AG04449 (cell line): ENCODE data around the gene SMTNL1.

Experiments used
- CTCF ChIA-PET: fragments of 350-600 bp; formaldehyde crosslinking; extraction: SDS; loops from one replicate; lab custom pipeline; 2021; ENCODE audit warnings: antibody characterized with exemption; lab: Yijun Ruan, JAX
- POLR2A ChIA-PET: fragments of 400-600, 350-600 bp; formaldehyde crosslinking; extraction: SDS; loops from one replicate; lab custom pipeline; 2020; ENCODE audit warnings: antibody characterized with exemption, inconsistent platforms; lab: Yijun Ruan, JAX
- DNase-seq: peaks from one replicate; pipeline ENCODE4 v3.0.0-alpha.2; 2010; ENCODE audit warnings: low read depth, low spot score
- H3K4me3 ChIP-seq: 2 replicates; pipeline ENCODE4 v1.5.1; 2011; ENCODE audit warnings: low read depth, mild to moderate bottlenecking, control low read depth, low read length
- CTCF ChIP-seq: IDR thresholded peaks from one replicate; pipeline ENCODE4 v1.5.1; 2011; ENCODE audit warnings: mild to moderate bottlenecking, moderate library complexity, low read length, control low read depth, inconsistent platforms; ENCODE audit not compliant: insufficient read depth; ENCODE audit errors: missing control alignments

The SMTNL1 gene

DNA sequence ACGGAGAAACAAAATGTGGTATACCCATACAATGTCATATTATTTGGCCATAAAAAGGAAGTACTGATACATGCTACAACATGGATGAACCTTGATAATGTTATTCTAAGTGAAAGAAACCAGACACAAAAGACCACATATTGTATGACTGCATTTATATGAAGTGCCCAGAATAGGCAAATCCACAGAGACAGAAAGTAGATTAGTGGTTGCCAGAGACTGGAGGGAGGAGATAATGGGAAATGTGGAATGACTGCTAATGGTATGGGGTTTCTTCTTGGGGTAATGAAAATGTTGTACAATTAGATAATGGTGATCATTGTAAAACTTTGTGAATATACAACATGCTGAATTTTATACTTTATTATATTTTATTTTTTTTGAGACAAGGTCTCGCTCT, 16.3 kb upstream of the SMTNL1 start:
- POLR2A ChIA-PET, result interaction anchor here (0.7 kb wide), 1 partner anchor 28 kb away, joined by 4 read pairs; no protein-coding TSS in a partner anchor
- CTCF ChIA-PET, result interaction anchor here (1.0 to 18.1 kb wide), 5 partner anchors 8 to 64 kb away, joined by 3 to 421 read pairs (median 8); no protein-coding TSS in a partner anchor
- DNase-seq, result no peak
- TF ChIP-seq CTCF, result no peak
- H3K4me3 ChIP-seq, result no peak overlapping the region

DNA sequence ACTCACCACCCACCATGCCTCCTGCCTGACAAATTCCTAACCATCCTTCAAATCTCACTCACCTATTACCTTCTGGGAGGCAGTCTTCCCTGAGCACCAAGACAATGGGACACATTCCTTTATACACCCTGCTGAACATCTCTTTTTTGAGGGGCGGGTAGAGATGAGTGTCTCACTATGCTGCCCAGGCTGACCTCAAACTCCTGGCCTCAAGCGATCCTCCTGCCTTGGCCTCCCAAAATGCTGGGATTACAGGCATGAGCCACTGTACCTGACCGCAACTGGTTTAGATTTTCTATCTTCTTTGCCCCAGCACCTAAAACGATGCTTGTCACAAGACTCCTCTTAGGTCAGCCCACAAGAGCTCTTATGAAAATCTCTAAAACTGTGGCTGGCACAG, 14.0 kb upstream of the SMTNL1 start:
- no peak for TF ChIP-seq CTCF
- H3K4me3 ChIP-seq, result no peak overlapping the region
- ChIA-PET CTCF (interaction anchor here (0.5 to 18.1 kb wide), 8 partner anchors 9 to 185 kb away, joined by 3 to 421 read pairs (median 34); partner anchors contain the start of genes P2RX3, RTN4RL2 and SLC43A1), POLR2A (no interaction called here)
- no peak for DNase-seq

DNA sequence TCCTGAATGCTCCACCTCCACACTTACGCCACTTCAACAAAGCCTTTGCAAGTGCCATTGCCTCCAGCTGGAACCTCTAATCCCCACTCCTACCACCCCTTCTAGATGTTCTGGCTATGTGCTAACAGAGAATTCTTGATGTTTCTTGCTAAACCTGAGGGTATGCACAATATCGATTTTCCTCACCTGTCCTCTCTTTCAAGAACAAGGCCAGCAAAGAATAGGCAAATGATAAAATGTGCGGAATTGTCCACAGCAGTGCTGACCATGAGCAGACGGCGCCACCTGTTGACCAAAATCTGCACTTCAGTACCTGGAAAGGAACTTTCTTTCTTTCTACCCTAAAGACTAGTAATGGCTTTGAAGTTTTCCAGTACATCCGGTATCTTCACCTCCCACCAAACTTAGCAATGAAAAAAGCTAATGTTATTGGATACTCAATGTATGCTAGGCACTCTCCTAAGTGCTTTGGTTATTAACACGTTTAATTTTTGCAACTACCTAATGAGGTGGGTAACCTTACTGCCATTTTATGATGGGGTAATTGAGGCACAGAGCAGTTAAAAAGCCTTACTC, 10.3 kb upstream of the SMTNL1 start:
- DNase-seq, result no peak
- POLR2A ChIA-PET, result no interaction called here
- no peak overlapping the region for H3K4me3 ChIP-seq
- TF ChIP-seq CTCF, result peak; percentile 87
- CTCF ChIA-PET, result interaction anchor here (0.6 to 18.1 kb wide), 53 partner anchors 9 to 1050 kb away, joined by 3 to 421 read pairs (median 5); partner anchors contain the start of genes P2RX3, RTN4RL2, SLC43A1 and SMTNL1

DNA sequence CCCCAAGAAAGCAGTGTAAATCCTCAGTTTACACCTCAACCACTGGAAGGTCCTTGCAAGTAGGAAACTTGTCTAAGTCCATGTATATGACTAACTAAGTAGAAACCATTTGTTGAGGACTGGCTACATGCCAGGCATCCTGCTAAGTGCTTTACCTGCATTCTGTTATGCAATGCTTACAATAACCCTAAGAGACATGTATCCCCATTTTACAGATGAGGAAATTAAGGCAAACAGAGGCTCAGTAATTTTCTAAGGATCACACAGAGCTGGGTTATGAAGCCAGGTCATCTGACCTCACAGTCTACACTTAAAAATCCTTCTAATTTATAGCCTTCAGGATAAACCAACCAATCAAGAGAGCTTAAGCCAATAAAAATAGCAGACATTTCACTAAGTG, 8.4 kb upstream of the SMTNL1 start:
- TF ChIP-seq CTCF, result no peak
- CTCF ChIA-PET, result interaction anchor here (1.0 to 18.1 kb wide), 11 partner anchors 9 to 186 kb away, joined by 3 to 421 read pairs (median 60); partner anchors contain the start of genes RTN4RL2 and SLC43A1
- POLR2A ChIA-PET, result interaction anchor here (1.5 kb wide), 1 partner anchor 112 kb away, joined by 3 read pairs; no protein-coding TSS in a partner anchor
- no peak overlapping the region for H3K4me3 ChIP-seq
- no peak for DNase-seq

DNA sequence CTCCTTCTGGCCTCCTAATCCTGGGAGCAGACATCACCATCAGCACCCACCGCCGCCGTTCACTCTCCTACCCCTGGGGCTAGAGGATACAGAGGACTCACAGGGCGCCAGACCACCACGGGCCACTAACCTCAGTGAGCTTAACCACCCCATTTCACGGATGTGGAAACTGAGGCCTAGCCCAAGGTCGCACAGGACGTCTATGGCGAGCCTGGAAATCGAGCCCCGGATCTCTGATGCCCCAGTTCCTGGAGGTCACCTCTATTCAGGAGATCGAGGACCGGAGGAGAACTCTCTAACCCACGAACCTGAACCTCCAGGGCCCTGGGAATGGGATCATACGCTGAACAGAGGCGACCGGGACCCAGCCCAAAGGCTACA, 7.2 kb upstream of the SMTNL1 start:
- CTCF ChIA-PET, result interaction anchor here (1.0 to 18.1 kb wide), 9 partner anchors 10 to 181 kb away, joined by 3 to 421 read pairs (median 115); partner anchors contain the start of genes RTN4RL2 and SLC43A1
- POLR2A ChIA-PET, result interaction anchor here (1.5 kb wide), 1 partner anchor 111 kb away, joined by 3 read pairs; no protein-coding TSS in a partner anchor
- H3K4me3 ChIP-seq, result peak overlapping the region; percentile 96
- no peak for TF ChIP-seq CTCF
- no peak for DNase-seq
